Hematopoietic multipotent progenitor cell (in vitro differentiated cells): ENCODE measurements around the gene NEK2. TPM values are rescaled to one million over a fixed set of nuclear protein-coding genes. Genes with fewer than 3 reads are reported as not detected.
"Not testable (repeated sequence)": the region's sequence is repeated elsewhere in the genome, so short reads cannot be mapped to it uniquely, and the experiment has no call there.

Experiments used
- DNase-seq, 3 donors: peaks; one replicate each; pipeline ENCODE4 v3.0.0-alpha.2; 2011 to 2015; ENCODE audit warnings: low read depth in 2 of 3, low spot score in 2 of 3
- total RNA-seq: library from RNA; depleted of rRNA; stranded (reverse); fragments of >200 nt; gene quantifications from one replicate; pipeline ENCODE4 v1.2.3, GENCODE V29; 2012

The NEK2 gene
- total RNA-seq, 1 donor, result 1.1 TPM

DNA sequence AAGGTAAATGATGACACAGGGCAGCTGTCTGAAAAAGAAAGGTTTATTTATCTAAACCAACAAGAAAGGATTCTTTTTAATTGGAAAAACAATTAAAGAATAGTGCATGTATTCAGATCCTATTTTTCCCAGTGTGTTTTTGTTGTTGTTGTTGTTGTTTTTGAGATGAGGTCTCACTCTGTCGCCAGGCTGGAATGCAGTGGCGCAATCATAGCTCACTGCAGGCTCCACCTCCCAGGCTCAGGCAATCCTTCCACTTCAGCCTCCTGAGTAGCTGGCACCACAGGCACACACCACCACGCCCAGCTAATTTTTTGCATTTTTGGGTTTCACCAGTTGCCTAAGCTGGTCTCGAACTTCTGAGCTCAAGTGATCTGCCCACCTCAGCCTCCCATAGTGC lies 22.1 kb downstream of the NEK2 start:
- DNase-seq, result no peak

DNA sequence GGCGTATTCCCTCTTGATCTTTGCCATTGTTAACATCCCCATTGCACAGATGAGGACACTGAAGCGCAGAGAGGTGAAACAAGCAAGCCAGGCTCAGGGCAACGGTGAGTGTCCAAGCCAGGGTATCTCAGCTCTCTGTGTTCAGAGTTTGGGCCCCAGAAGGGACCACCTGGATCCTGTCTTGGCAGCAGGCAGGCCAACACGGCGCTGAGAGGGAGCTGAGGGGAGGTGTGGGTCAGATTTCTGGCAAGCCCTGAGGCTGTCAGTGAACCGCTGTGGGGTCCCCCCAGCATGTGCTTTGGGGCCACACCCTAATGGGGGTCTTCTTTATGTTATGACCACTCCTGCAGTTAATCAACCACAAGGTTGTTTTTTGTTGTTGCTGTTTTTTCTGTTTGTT lies 23.1 kb downstream of the NEK2 start:
- no peak for DNase-seq

DNA sequence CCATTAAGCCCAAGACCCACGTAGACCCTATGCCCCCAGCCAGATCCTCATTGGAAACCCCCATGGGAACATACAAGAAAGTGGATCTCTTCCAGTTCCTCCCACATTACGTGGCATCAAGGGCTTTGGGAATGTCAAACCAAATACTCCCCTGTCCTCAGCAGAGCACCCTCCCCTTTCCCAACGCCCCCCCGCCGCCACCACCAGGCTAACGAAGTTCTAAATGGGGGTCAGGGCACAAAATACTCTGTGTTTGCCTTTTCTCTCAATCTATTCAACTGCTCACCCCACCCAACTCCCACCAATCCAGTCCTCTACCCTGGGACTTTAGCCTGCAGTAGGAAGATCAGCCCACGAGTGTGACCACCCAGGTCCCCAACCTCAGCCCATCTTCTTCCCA lies 24.5 kb downstream of the NEK2 start:
- no peak for DNase-seq

DNA sequence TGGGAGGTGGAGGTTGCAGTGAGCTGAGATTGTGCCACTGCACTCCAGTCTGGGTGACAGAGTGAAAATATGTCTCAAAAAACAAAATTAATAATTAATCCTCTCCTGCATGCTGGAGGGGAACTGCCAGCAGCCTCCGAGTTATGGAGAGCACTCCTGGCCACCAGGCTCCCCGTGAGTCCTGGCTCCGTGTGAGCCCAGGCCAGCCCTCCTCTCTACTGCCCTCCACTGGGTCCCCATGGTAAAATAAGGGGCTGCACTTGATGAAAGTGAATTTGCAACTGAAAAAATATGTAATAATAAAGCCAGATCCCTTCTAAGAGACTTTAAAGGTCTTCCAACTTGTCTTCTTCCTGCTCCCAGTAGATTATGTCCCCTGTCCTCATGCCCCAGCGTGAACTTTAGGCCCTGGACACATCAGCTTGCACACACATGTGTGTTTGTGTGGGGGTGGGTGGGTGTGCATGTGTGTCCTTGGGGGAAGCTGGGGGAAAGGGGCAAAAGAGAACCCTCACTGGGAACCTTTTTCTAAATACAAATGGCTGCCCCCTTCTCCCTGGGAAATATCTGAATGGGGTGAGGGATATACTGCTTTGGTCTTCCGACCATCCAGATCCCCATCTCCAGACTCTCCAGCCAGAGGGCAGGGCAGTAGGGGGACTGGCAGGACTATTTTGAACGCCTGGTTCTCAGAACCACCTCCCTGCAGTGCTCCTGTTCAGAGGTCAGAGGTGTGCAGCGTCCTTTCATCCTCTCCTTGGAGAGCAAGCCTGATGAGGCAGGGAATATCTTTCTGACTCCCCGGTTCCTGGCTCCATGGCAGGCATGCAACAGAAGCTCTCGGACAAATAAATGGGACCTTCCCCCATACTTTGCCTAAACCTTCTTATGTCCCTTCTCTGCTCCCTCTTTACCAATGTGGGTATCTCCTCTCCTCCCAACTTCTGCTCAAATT lies 26.2 kb downstream of the NEK2 start:
- no peak for DNase-seq

DNA sequence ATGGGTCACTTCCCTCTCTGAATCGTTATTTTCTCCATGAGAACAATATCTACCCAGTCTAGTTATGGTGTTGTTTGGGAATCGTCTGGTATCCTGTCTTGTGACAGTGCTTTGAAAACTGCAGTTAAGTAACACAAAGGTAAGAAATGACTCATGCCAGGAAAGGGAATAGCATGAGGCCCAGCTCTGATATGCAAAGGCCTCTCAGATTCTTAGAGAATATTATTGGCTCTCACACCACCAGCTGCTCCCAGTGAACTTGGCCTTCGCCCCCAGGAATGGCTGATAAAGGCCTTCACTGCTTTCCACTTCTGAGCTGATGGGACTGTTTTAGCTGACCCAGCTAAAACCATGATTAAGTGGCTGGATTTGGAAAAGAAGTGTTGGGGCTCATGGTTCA lies 27.1 kb downstream of the NEK2 start:
- no peak for DNase-seq

DNA sequence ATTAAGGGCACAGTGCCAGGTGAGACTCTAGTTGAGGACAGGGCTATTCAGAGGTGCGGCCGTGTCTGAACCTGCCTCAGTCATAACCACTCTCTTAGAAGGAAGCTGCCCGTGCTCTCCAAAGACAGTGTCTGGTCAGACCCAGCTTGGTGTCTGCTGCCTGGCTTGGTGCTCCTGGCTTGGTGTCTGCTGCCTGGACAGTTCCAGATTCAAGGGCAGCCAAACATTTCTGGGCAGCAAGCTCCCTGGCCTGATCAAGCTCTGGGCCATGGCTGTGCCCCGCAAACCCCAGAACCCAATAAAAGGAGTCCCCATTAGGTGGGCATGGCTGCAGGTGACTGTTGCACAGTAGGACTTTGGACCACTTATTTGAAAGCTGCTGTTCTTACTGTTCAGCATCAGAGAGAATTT lies 27.7 kb downstream of the NEK2 start:
- no peak for DNase-seq

DNA sequence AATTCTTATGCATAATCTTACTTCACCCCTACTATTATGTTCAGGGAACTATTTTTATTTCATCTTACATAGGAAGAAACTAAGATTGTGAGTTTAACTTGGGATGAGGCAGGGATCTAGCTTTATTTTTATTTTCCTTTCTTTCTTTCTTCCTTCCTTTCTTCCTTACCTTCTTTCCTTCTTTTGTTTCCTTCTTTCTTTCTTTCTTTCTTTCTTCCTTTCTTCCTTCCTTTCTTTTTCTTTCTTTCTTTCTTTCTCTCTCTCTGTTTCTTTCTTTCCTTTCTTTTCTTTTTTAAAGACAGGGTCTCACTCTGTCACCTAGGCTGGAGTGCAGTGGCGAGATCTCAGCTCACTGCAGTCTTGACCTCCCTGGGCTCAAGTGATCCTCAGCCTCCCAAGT lies 28.9 kb downstream of the NEK2 start:
- DNase-seq, result no peak

DNA sequence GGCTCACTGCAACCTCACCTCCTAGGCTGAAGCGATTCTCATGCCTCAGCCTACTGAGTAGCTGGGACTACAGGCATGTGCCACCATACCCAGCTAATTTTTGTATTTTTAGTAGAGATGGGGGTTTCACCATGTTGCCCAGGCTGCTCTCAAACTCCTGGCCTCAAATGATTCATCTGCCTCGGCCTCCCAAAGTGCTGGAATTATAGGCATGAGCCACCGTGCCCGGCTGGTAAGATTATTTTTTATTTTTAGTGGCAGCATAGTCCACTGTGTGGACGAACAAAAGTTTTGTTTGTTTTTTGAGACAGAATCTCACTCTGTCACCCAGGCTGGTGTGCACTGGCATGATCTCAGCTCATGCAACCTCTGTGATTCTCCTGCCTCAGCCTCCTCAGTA lies 29.8 kb downstream of the NEK2 start:
- DNase-seq, result not testable (repeated sequence)

DNA sequence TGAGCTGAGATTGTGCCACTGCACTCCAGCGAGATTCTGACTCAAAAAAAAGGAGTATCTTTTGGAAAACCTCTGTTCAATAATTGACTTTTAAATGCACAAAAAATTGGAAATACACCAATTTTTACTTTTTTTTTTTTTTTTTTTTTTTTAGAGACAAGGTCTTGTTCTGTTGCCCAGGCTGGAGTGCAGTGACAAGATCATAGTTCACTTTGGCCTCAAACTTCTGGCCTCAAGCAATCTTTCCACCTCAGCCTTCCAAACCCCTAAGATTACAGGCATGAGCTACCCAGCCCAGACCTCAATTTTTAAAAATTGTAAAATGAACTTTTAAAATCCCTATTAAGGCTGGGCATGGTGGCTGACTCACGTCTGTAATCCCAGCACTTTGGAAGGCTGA lies 30.8 kb downstream of the NEK2 start:
- no peak for DNase-seq

DNA sequence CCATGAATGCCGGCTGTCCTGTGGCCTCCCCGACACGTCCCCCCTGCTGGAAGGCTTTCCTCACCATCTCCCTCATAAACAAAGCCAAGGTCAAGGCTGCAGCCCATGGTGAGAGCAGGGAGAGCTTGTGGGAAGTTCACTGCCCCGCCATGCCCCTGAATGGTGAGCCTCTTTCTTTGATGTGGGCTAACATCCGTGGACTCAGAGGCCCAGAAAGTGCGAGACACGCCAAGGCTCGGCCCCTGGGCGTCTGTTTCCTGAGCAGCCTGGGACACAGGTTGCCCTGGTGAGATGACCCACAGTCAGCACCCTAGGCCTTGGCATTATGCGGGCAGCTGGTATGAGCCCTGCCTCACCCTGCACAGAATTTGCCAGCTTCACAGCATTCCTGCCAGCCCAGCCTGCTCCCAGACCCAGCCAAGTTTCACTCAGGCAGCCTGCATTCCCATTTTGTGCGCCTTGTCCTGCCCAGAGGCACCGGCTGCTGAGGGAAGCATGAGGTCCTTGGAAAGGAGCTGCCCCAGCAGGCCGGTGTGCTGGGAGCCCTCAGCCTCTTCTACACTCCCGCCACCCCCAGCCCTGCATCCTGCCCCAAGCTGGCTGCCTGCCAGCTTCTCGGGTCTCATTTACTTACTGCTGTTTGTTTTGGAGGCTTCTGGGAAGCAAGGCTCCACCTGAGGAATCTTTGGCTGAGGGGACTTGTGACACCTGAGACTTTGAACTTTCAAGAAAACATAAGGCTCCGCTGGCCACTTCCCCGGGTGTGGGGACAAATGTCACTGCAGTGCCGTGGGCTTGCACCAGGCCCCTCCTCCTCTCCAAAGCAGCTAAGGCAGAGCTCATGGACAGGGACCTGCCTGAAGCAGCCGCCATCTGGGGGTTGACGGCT lies 31.9 kb downstream of the NEK2 start:
- peak in 1 of 3 donors; percentile 34 for DNase-seq

DNA sequence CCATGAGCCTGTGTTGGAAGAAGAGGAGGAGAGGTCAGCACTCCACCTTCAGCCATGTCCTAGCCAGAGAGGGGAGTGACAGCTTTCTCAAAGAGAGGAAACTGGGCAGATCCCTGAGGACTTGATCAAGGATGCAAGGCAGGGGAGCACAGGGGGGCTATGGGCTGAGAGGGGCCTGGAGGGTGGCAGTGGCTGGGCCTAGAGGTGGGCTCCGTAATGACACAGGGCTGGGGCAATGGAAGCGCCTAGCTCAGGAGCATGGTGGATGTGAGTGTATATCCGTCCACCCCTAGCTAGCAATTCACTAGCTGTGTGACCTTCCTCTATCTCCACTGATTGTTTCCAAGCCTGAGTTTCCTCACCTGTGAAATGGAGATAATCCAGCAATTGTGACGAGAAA lies 32.6 kb downstream of the NEK2 start:
- no peak for DNase-seq

DNA sequence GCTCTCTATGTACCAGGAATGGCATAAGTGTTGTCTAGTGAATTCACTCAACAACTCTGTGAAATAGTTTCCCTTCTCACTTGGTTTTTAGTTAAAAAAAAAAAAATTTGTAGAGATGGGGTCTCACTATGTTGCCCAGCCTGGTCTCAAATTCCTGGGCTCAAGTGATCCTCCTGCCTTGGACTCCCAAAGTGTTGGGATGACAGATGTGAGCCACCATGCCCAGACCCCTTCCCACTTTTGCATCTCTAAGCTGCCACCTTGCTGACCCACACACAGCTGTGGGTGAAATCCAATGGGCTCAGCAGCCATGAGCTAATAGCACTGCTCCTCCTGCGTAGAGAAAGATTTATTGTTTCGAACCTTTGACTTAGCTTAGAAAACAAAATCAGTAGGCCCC lies 33.5 kb downstream of the NEK2 start:
- DNase-seq, result no peak

DNA sequence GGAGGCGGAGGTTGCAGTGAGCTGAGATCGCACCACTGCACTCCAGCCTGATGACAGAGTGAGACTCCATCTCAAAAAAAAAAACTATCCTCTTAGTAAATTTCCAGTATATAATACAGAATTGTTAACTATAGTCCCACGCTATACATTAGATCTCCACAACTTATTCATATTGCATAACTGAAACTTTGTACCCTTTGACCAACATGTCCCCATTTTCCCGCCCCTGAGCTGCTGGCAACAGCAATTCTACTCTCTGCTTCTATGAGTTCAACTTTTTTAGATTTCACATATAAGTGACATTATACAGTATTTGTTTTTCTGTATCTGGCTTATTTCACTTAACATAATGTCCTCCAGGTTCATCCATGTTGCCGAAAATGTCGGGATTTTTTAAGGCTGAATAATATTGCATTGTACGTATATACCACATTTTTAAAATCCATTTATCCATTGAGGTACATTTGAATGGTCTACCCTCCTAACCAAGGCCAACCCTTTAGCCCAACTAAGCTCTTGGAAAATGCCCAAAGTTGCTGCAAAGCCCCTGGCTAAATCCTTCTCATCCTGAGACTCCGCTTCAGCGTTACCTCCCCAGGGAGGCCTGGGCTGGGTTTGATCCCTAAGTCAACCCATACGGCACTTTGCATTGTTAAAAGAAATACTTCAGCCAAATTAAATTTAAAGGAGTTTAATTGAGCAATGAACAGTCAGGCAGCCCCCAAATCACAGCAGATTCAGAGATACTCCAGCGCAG lies 34.2 kb downstream of the NEK2 start:
- DNase-seq, result no peak

DNA sequence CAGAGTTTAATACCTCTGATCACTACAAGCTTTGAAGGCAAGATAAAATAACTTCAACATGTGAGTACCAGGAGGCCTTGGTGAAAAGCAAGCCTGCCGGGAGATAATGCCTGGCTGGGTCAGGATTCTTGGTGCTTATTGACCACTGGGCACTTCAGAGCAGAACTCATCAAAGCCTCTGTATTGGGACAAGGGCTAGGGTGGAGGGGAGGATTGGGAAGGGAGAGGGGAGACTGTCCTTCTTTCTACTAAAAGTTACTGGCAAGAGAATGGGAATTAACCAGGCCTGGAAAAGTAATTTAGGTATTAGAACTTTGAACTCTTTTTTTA lies 35.2 kb downstream of the NEK2 start:
- DNase-seq, result no peak

DNA sequence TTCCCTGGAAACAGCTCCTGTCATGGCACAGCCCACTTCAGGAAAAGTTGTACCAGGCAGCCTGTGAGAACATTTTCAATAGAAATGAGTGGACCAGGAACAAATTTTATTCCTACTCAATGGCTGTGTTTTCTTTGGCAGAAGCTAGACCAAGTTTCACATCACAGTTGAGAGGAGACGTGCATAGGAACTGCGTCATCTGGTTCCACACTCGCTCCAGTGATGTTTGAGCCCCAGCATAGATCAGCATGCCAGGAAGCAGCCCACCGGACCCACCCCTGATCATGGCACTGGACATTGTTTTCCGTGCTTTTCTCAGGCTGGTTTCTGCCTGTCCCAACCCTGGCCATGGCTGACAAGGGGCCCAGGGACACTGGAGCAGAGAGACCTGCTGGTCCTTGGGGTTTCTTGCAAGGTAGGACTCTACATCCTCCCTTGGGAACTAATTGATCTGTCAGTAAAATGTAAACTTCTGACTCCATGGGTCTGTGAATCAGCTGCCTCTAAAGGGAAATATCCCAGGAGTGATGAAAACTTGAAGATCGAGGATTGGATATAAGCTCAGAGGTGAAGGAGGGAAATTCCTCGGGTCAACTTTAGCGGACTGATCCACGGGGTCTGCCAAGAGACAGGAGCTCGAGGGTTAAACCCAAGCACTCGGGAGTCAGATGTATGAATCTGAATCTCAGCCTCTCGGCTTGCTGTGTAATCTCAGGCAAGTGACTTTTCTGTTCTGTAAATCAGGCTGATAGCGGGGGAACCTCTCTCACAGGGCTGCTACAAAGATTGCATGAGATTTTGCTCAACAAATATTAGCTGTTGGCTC lies 35.7 kb downstream of the NEK2 start:
- DNase-seq, result no peak

DNA sequence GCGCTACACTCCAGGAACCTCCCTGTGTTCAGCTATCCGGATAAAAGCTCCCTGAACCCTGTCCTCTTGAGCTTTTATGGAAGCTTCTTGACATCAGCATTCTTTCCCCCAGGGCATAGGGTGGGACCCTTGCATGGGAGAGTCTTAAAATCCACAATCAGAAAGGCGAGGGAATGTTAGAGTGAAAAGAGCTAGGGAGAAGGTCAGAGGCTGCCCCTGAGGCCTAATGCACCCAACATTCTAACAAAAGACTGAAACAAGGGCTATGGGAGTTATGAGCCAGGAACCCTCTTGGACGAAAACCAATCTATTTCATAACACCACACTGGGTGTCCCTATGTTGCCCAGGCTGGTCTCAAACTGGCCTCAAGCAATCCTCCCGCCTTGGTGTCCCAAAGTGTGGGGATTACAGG lies 36.7 kb downstream of the NEK2 start:
- no peak for DNase-seq

DNA sequence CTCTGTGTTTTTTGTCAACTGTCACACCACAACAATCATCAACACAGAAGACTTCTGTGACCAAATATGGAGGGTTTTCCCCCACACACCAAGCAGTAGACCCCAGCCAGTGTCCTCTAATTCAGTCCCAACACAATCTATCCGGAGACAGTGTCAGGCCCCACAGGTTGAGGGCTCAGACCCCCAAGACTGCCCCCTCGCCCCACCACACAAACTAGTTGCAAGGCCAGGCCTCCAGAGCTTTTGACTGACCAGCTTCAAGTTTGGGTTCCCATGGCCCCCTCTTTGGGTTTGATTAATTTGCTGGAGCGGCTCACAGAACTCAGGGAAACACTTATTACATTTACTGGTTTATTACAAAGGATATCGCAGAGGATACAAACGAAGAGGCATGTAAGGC lies 37.2 kb downstream of the NEK2 start:
- no peak for DNase-seq

DNA sequence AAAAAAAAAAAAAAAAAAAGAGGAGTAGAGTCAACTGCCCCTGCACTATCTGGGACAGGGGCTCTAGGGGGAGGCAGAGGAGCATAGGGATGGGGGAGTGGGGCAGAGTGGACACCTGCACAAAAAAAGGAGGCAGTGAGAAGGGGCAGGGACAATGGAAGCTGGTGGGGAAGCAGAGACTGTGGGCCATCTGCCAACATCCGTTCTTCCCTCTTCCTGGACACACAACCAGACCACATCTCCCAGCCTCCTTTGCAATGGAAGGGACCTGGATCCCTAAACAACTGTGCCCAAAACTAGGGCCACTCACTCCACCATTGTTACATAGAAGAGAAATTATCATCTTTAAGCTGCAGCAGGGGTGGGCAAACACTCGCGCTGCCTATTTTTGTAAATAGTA lies 38.4 kb downstream of the NEK2 start:
- no peak for DNase-seq

DNA sequence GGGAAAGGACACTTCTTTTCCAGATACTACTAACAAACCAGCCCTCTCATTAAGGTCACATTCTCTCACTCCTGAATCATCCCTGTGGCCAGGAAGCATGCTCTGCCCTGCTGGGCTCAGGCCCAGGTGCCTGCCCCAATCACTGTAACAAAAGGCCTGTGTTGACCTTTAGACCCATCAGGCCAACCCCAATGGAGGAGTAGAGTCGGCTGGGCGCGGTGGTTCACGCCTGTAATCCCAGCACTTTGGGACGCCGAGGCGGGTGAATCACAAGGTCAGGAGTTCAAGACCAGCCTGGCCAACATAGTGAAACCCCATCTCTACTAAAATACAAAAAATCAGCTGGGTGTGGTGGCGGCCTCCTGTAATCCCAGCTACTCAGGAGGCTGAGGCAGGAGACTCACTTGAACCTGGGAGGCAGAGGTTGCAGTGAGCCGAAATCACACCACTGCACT lies 38.8 kb downstream of the NEK2 start:
- DNase-seq, result not testable (repeated sequence)

DNA sequence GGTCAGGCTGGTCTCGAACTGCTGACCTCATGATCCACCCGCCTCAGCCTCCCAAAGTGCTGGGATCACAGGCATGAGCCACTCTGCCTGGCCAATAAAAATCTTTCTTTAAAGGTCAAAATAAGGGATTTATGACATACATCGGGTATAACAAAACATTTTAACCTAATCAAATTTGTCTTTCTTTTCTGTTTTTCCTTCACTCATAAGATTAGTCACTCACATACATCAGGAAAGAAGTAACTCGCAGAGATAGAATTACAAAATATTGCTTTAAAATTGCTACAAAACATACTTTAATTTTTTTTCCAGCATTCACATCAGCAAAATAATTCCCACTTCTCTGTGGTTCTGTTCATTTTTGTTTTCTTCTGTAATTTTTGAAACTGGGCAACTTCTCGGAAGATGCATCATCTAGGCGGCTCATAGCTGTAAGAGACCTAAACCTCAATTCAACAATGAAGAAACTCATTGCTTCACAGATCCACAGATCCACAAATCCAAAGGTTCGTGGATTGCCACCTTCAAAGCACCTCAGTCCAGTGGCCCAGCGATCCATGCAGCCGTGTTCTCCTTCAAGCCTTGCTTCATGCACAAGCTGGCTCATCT lies 39.7 kb downstream of the NEK2 start:
- no peak for DNase-seq
